HEK293 (cell line): ENCODE measurements around the gene RPS15.
A peak's percentile ranks its signal among the peaks of the same experiment; 100 is the strongest.

Experiments
- CTCF ChIA-PET: fragments of 350-600 bp; formaldehyde crosslinking; extraction: SDS; loops from one replicate; lab custom pipeline; 2021; ENCODE audit warnings: antibody characterized with exemption; lab: Yijun Ruan, JAX
- POLR2A ChIA-PET: fragments of 300-600 bp; formaldehyde crosslinking; extraction: SDS; loops from one replicate; lab custom pipeline; 2020; ENCODE audit warnings: antibody characterized with exemption, inconsistent platforms; lab: Yijun Ruan, JAX
- H3K27ac ChIP-seq: fragments of 200-500 bp; sonication (Bioruptor generic); 2 replicates; pipeline ENCODE4 v1.5.1; 2014; ENCODE audit warnings: low read depth, low read length, control low read depth, inconsistent platforms; ENCODE audit errors: extremely low read depth
- H3K36me3 ChIP-seq, 2 experiments: fragments of 200-500 bp in 1 of 2; sonication (Bioruptor generic) in 1 of 2; 1 replicate in 1 of 2; 2 replicates in 1 of 2; pipeline ENCODE4 v1.5.1; 2014 to 2017; ENCODE audit warnings: inconsistent platforms in 2 of 2, low read length in 2 of 2; ENCODE audit not compliant: control insufficient read depth in 2 of 2, insufficient read depth in 1 of 2
- H3K4me1 ChIP-seq: fragments of 200-500 bp; sonication (Bioruptor generic); 2 replicates; pipeline ENCODE4 v1.5.1; 2014; ENCODE audit warnings: mild to moderate bottlenecking, low read length, inconsistent platforms; ENCODE audit not compliant: control insufficient read depth, insufficient read depth
- H3K4me3 ChIP-seq: 2 replicates; pipeline ENCODE4 v1.5.1; 2011; ENCODE audit warnings: low read depth, mild to moderate bottlenecking, control low read depth, low read length, moderate library complexity
- H3K9me3 ChIP-seq: fragments of 200-500 bp; sonication (Bioruptor generic); 2 replicates; pipeline ENCODE4 v1.5.1; 2014; ENCODE audit warnings: low read depth, low read length, inconsistent platforms; ENCODE audit not compliant: control insufficient read depth, insufficient read depth
- GLIS2 ChIP-seq: fragments of 450-650 bp; formaldehyde crosslinking; IDR thresholded peaks from 2 replicates; pipeline ENCODE4 v1.5.1; 2016; ENCODE audit warnings: missing biosample characterization, missing genetic modification characterization
- KLF17 ChIP-seq: fragments of 450-650 bp; formaldehyde crosslinking; IDR thresholded peaks from 2 replicates; pipeline ENCODE4 v1.5.1; 2016; ENCODE audit warnings: missing biosample characterization, missing genetic modification characterization
- KLF8 ChIP-seq: fragments of 450-650 bp; formaldehyde crosslinking; IDR thresholded peaks from 2 replicates; pipeline ENCODE4 v1.5.1; 2016; ENCODE audit warnings: missing biosample characterization, missing genetic modification characterization
- PATZ1 ChIP-seq: fragments of 450-650 bp; formaldehyde crosslinking; IDR thresholded peaks from 2 replicates; pipeline ENCODE4 v1.5.1; 2016; ENCODE audit warnings: missing biosample characterization, missing genetic modification characterization
- SCRT1 ChIP-seq: fragments of 450-650 bp; formaldehyde crosslinking; IDR thresholded peaks from 2 replicates; pipeline ENCODE4 v1.5.1; 2016; ENCODE audit warnings: missing biosample characterization, missing genetic modification characterization, borderline replicate concordance
- SCRT2 ChIP-seq: fragments of 450-650 bp; formaldehyde crosslinking; IDR thresholded peaks from 2 replicates; pipeline ENCODE4 v1.5.1; 2016; ENCODE audit warnings: missing biosample characterization, missing genetic modification characterization
- SP2 ChIP-seq: fragments of 450-650 bp; formaldehyde crosslinking; IDR thresholded peaks from 2 replicates; pipeline ENCODE4 v1.5.1; 2016; ENCODE audit warnings: missing biosample characterization, missing genetic modification characterization
- YY1 ChIP-seq: fragments of 450-650 bp; formaldehyde crosslinking; IDR thresholded peaks from 2 replicates; pipeline ENCODE4 v1.5.1; 2018; ENCODE audit warnings: missing biosample characterization, missing genetic modification characterization
- ZBTB10 ChIP-seq: fragments of 450-650 bp; formaldehyde crosslinking; IDR thresholded peaks from 2 replicates; pipeline ENCODE4 v1.5.1; 2016; ENCODE audit warnings: missing biosample characterization, missing genetic modification characterization
- ZBTB26 ChIP-seq: fragments of 450-650 bp; formaldehyde crosslinking; optimal IDR thresholded peaks from 2 replicates; pipeline ENCODE3; 2016; ENCODE audit warnings: missing biosample characterization, mild to moderate bottlenecking, missing genetic modification characterization
- ZBTB48 ChIP-seq: fragments of 450-650 bp; formaldehyde crosslinking; IDR thresholded peaks from 2 replicates; pipeline ENCODE4 v1.5.1; 2016; ENCODE audit warnings: missing biosample characterization, missing genetic modification characterization
- ZFHX2 ChIP-seq: fragments of 450-650 bp; formaldehyde crosslinking; conservative IDR thresholded peaks from 2 replicates; pipeline ENCODE4 v1.5.1; 2016; ENCODE audit warnings: missing biosample characterization, missing genetic modification characterization
- ZFP37 ChIP-seq: fragments of 450-650 bp; formaldehyde crosslinking; IDR thresholded peaks from 2 replicates; pipeline ENCODE4 v1.5.1; 2016; ENCODE audit warnings: missing biosample characterization, missing genetic modification characterization
- ZIC2 ChIP-seq: fragments of 450-650 bp; formaldehyde crosslinking; IDR thresholded peaks from 2 replicates; pipeline ENCODE4 v1.5.1; 2016; ENCODE audit warnings: missing biosample characterization, missing genetic modification characterization
- ZNF121 ChIP-seq: fragments of 450-650 bp; formaldehyde crosslinking; IDR thresholded peaks from 2 replicates; pipeline ENCODE4 v1.5.1; 2016; ENCODE audit warnings: missing biosample characterization, missing genetic modification characterization
- ZNF138 ChIP-seq: fragments of 450-650 bp; formaldehyde crosslinking; IDR thresholded peaks from 2 replicates; pipeline ENCODE4 v1.5.1; 2016; ENCODE audit warnings: missing biosample characterization, missing genetic modification characterization, borderline replicate concordance
- ZNF202 ChIP-seq: fragments of 450-650 bp; formaldehyde crosslinking; IDR thresholded peaks from 2 replicates; pipeline ENCODE4 v1.5.1; 2016; ENCODE audit warnings: missing biosample characterization, missing genetic modification characterization, borderline replicate concordance
- ZNF335 ChIP-seq: fragments of 450-650 bp; formaldehyde crosslinking; conservative IDR thresholded peaks from 2 replicates; pipeline ENCODE4 v1.5.1; 2016; ENCODE audit warnings: missing biosample characterization, missing genetic modification characterization
- ZNF341 ChIP-seq: fragments of 450-650 bp; formaldehyde crosslinking; IDR thresholded peaks from 2 replicates; pipeline ENCODE4; 2016; ENCODE audit warnings: low read depth, missing biosample characterization, missing genetic modification characterization
- ZNF398 ChIP-seq: fragments of 450-650 bp; formaldehyde crosslinking; IDR thresholded peaks from 2 replicates; pipeline ENCODE4 v1.5.1; 2017; ENCODE audit warnings: missing biosample characterization, missing genetic modification characterization
- ZNF449 ChIP-seq: fragments of 450-650 bp; formaldehyde crosslinking; IDR thresholded peaks from 2 replicates; pipeline ENCODE4 v1.5.1; 2017; ENCODE audit warnings: missing biosample characterization, mild to moderate bottlenecking, missing genetic modification characterization, moderate library complexity
- ZNF600 ChIP-seq: fragments of 450-650 bp; formaldehyde crosslinking; IDR thresholded peaks from 2 replicates; pipeline ENCODE4 v1.5.1; 2016; ENCODE audit warnings: missing biosample characterization, missing genetic modification characterization
- ZNF610 ChIP-seq: fragments of 450-650 bp; formaldehyde crosslinking; IDR thresholded peaks from 2 replicates; pipeline ENCODE4 v1.5.1; 2016; ENCODE audit warnings: missing biosample characterization, missing genetic modification characterization, borderline replicate concordance
- ZNF621 ChIP-seq: fragments of 450-650 bp; formaldehyde crosslinking; IDR thresholded peaks from 2 replicates; pipeline ENCODE4 v1.5.1; 2017; ENCODE audit warnings: missing biosample characterization, missing genetic modification characterization
- ZNF660 ChIP-seq: fragments of 450-650 bp; IDR thresholded peaks from 2 replicates; pipeline ENCODE4 v1.5.1; 2018; ENCODE audit warnings: missing biosample characterization, mild to moderate bottlenecking, missing genetic modification characterization
- ZXDB ChIP-seq: fragments of 450-650 bp; formaldehyde crosslinking; IDR thresholded peaks from 2 replicates; pipeline ENCODE4 v1.5.1; 2016; ENCODE audit warnings: missing biosample characterization, missing genetic modification characterization

RPS15 gene

GRCh38 chr19:1408300-1409203, 29.6 kb upstream of the RPS15 start:
- peaks cover 0 to 48% of the 10 kb centered on the region in 2 experiments; a peak in 2 of 3 replicates for H3K36me3 ChIP-seq
- no peaks in the 10 kb centered on the region for H3K9me3 ChIP-seq
- peak overlapping the region; percentile 98 for H3K27ac ChIP-seq
- ChIA-PET POLR2A (interaction anchor here (0.7 to 1.4 kb wide), 6 partner anchors 12 to 425 kb away, joined by 3 to 5 read pairs (median 4); partner anchors contain the start of gene CIRBP), CTCF (no interaction called here)
- peaks cover 9% of the 10 kb centered on the region for H3K4me1 ChIP-seq
- peak overlapping the region; percentile 85 for H3K4me3 ChIP-seq
- TF ChIP-seq ZIC2 (tag by site-specific recombination) (peak; percentile 52; the same call in 1 of the 2 replicates), ZXDB (tag by site-specific recombination) (peak; percentile 1; the same call in 1 of the 2 replicates), ZNF138 (tag by site-specific recombination) (no peak), ZBTB26 (tag by site-specific recombination) (peak; percentile 84), GLIS2 (tag by site-specific recombination) (peak; percentile 82; the same call in 1 of the 2 replicates), ZNF621 (no peak), ZNF610 (no peak), ZNF341 (tag by site-specific recombination) (peak; percentile 55), ZNF202 (tag by site-specific recombination) (no peak), ZNF398 (tag by site-specific recombination) (peak; percentile 13; the same call in 1 of the 2 replicates), ZFHX2 (0 out of 2 replicates have a peak, but pooled peaks have one; percentile 20), ZFP37 (tag by site-specific recombination) (0 out of 2 replicates have a peak, but pooled peaks have one; percentile 16), ZBTB10 (tag by site-specific recombination) (peak; percentile 90), KLF8 (0 out of 2 replicates have a peak, but pooled peaks have one; percentile 24), YY1 (tag by site-specific recombination) (peak; percentile 39; the same call in 1 of the 2 replicates), PATZ1 (tag by site-specific recombination) (peak; percentile 76), ZNF449 (tag by site-specific recombination) (peak; percentile 33; the same call in 1 of the 2 replicates), SCRT2 (tag by site-specific recombination) (peak; percentile 99), KLF17 (tag by site-specific recombination) (0 out of 2 replicates have a peak, but pooled peaks have one; percentile 9), ZNF335 (tag by site-specific recombination) (peak; percentile 39), ZNF660 (tag by site-specific recombination) (0 out of 2 replicates have a peak, but pooled peaks have one; percentile 13), SCRT1 (tag by site-specific recombination) (peak; percentile 99), SP2 (tag by site-specific recombination) (peak; percentile 84), ZBTB48 (peak; percentile 34), ZNF600 (tag by site-specific recombination) (peak; percentile 52; the same call in 1 of the 2 replicates), ZNF121 (no peak)
